ENCODE measurements around the gene VPS35L.

Gene VPS35L

DNA sequence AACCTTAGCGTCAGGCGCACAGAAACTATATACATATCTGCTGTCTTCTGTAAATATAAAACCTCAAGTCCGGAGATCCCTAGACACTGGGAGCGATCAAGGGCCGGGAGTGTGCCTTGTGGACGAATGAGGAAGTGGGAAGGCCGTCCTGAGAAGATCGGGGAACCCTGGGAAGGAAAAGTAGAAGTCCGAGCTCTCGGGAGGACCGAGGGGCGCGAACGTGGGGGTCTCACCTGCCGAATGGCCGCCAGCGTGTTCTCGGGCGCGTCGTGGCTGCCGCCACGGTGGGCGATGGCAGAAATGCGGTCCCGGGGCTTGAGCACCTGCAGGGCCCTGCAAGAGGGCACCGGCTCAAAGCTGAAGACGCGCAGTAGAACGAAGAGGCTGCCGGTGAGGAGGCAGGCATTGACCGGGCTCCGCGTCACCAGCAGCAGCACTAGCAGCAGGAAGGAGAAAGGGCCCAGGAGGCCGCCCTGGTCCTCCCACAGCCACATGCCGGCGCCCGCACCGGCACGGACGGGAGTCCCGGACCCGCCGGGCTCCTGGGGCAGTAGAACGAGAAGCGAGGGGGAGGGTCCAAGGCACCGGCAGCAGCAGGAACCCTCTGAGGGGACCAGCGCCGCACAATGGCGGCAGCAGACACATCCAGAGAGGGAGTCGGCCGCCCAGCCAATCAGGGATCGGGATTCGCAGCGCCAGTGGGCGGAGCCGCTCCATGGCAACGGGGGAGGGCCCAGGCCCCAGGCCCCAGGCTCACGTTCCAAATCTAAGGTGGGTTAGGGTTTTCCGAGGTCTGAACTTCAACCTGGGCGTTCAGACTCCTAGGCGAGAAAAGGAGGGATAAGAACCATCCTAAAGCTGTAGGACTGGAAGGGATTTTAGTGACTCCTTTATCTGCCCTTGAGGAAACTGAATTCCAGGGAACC, 33.8 kb upstream of the VPS35L start, which contains the start of gene GDE1:
Gene GDE1, minus strand, starts transcription at position 628 of the 926 bp plus-strand sequence. Its CDS starts 134 bp downstream, at position 494.
- Histone ChIP-seq H3K4me1 (ENCODE audit: control insufficient read depth in 2 of 2, insufficient read depth in 2 of 2, low read length in 2 of 2) (peaks cover 31 to 35% of the 10 kb centered on the region in 2 donors), H3K27ac (ENCODE audit: low read depth in 2 of 2, low read length in 2 of 2) (peak within 1 kb of the TSS; percentile 93 to 97), H3K27me3 (ENCODE audit: control insufficient read depth in 2 of 2, insufficient read depth in 2 of 2, low read length in 2 of 2) (no peaks in the 10 kb centered on the region), H3K9me3 (ENCODE audit: control insufficient read depth in 2 of 2, low read length in 2 of 2) (no peaks in the 10 kb centered on the region), H3K9ac (ENCODE audit: low read depth in 1 of 2, low read length in 2 of 2) (peak within 1 kb of the TSS; percentile 96 to 98), H3K36me3 (ENCODE audit: control insufficient read depth in 2 of 2, insufficient read depth in 2 of 2, low read length in 2 of 2) (peaks cover 2 to 4% of the 10 kb centered on the region in 2 donors), H3K4me3 (ENCODE audit: low read length in 2 of 2) (peak within 1 kb of the TSS; percentile 96 to 98)

GRCh38 chr16:19522397-19522732, 33.1 kb upstream of the VPS35L start:
- Histone ChIP-seq H3K27ac (ENCODE audit: low read depth in 2 of 2, low read length in 2 of 2) (peak overlapping the region; percentile 93 to 97), H3K4me1 (ENCODE audit: control insufficient read depth in 2 of 2, insufficient read depth in 2 of 2, low read length in 2 of 2) (peaks cover 26 to 35% of the 10 kb centered on the region in 2 donors), H3K9me3 (ENCODE audit: control insufficient read depth in 2 of 2, low read length in 2 of 2) (no peaks in the 10 kb centered on the region), H3K36me3 (ENCODE audit: control insufficient read depth in 2 of 2, insufficient read depth in 2 of 2, low read length in 2 of 2) (no peaks in the 10 kb centered on the region), H3K4me3 (ENCODE audit: low read length in 2 of 2) (peak overlapping the region; percentile 96 to 98), H3K27me3 (ENCODE audit: control insufficient read depth in 2 of 2, insufficient read depth in 2 of 2, low read length in 2 of 2) (no peaks in the 10 kb centered on the region), H3K9ac (ENCODE audit: low read depth in 1 of 2, low read length in 2 of 2) (peak overlapping the region in 1 of 2 donors; percentile 98)

DNA sequence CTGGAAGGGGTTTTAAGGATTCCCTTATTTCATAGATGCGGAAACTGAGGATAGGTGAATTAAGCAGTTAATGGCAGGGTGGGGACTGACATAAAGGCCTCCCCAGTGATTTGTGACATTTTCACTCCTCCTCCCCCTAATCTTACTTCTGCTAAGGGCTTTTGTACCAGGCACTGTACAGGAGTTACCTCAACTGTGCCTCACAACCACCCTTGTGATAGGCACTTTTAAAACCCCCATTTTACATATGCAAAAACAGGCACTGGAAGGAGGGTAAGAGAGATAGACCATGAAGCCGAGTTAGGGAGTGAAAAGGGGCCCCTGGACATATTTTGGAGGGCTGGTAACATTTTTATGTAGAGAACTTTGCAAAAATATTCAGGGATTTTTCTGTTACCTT, 32.7 kb upstream of the VPS35L start:
- H3K9ac ChIP-seq (ENCODE audit: low read depth in 1 of 2, low read length in 2 of 2), result no peak overlapping the region
- peak overlapping the region in 1 of 2 donors; percentile 96 for H3K4me3 ChIP-seq (ENCODE audit: low read length in 2 of 2)
- H3K27me3 ChIP-seq (ENCODE audit: control insufficient read depth in 2 of 2, insufficient read depth in 2 of 2, low read length in 2 of 2), result no peaks in the 10 kb centered on the region
- H3K27ac ChIP-seq (ENCODE audit: low read depth in 2 of 2, low read length in 2 of 2), result no peak overlapping the region
- no peaks in the 10 kb centered on the region for H3K36me3 ChIP-seq (ENCODE audit: control insufficient read depth in 2 of 2, insufficient read depth in 2 of 2, low read length in 2 of 2)
- no peaks in the 10 kb centered on the region for H3K9me3 ChIP-seq (ENCODE audit: control insufficient read depth in 2 of 2, low read length in 2 of 2)
- peaks cover 23 to 34% of the 10 kb centered on the region in 2 donors for H3K4me1 ChIP-seq (ENCODE audit: control insufficient read depth in 2 of 2, insufficient read depth in 2 of 2, low read length in 2 of 2)

DNA sequence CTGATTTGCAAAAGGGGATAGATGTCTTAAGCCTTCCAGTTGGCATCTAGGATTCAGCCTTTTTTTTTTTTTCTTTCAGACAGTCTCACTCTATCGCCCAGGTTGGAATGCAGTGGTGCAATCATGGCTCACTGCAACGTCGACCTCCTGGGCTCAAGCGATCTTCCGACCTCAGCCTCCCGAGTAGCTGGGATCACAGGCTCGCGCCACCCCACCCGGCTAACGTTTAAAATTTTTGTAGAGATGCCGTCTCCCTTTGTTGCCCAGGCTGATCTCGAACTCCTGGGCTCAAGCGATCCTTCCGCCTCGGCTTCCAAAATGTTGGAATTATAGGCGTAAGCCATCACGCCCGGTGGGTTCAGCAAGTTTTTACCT, 32.3 kb upstream of the VPS35L start:
- Histone ChIP-seq H3K9ac (ENCODE audit: low read depth in 1 of 2, low read length in 2 of 2) (no peak overlapping the region), H3K4me3 (ENCODE audit: low read length in 2 of 2) (no peak overlapping the region), H3K36me3 (ENCODE audit: control insufficient read depth in 2 of 2, insufficient read depth in 2 of 2, low read length in 2 of 2) (peaks cover 0 to 3% of the 10 kb centered on the region in 2 donors), H3K9me3 (ENCODE audit: control insufficient read depth in 2 of 2, low read length in 2 of 2) (no peaks in the 10 kb centered on the region), H3K27ac (ENCODE audit: low read depth in 2 of 2, low read length in 2 of 2) (no peak overlapping the region), H3K4me1 (ENCODE audit: control insufficient read depth in 2 of 2, insufficient read depth in 2 of 2, low read length in 2 of 2) (peaks cover 22 to 33% of the 10 kb centered on the region in 2 donors), H3K27me3 (ENCODE audit: control insufficient read depth in 2 of 2, insufficient read depth in 2 of 2, low read length in 2 of 2) (no peaks in the 10 kb centered on the region)

GRCh38 chr16:19523559-19524355, 31.7 kb upstream of the VPS35L start, which contains the start of gene CCP110:
CCP110 (plus strand) TSS chr16:19523942; CDS start chr16:19527882, 3,940 bp downstream.
- Histone ChIP-seq H3K4me3 (ENCODE audit: low read length in 2 of 2) (peak within 1 kb of the TSS; percentile 89 to 93), H3K36me3 (ENCODE audit: control insufficient read depth in 2 of 2, insufficient read depth in 2 of 2, low read length in 2 of 2) (peaks cover 4 to 7% of the 10 kb centered on the region in 2 donors), H3K9me3 (ENCODE audit: control insufficient read depth in 2 of 2, low read length in 2 of 2) (no peaks in the 10 kb centered on the region), H3K27me3 (ENCODE audit: control insufficient read depth in 2 of 2, insufficient read depth in 2 of 2, low read length in 2 of 2) (no peaks in the 10 kb centered on the region), H3K9ac (ENCODE audit: low read depth in 1 of 2, low read length in 2 of 2) (peak within 1 kb of the TSS; percentile 66 to 71), H3K4me1 (ENCODE audit: control insufficient read depth in 2 of 2, insufficient read depth in 2 of 2, low read length in 2 of 2) (peaks cover 17 to 27% of the 10 kb centered on the region in 2 donors), H3K27ac (ENCODE audit: low read depth in 2 of 2, low read length in 2 of 2) (peak within 1 kb of the TSS in 1 of 2 donors; percentile 71)

- Histone ChIP-seq H3K4me1 (ENCODE audit: control insufficient read depth in 2 of 2, insufficient read depth in 2 of 2, low read length in 2 of 2) (peaks cover 16 to 24% of the 10 kb centered on the region in 2 donors), H3K9ac (ENCODE audit: low read depth in 1 of 2, low read length in 2 of 2) (peak overlapping the region; percentile 66 to 71), H3K27me3 (ENCODE audit: control insufficient read depth in 2 of 2, insufficient read depth in 2 of 2, low read length in 2 of 2) (no peaks in the 10 kb centered on the region), H3K27ac (ENCODE audit: low read depth in 2 of 2, low read length in 2 of 2) (no peak overlapping the region), H3K9me3 (ENCODE audit: control insufficient read depth in 2 of 2, low read length in 2 of 2) (no peaks in the 10 kb centered on the region), H3K4me3 (ENCODE audit: low read length in 2 of 2) (peak overlapping the region; percentile 89 to 93), H3K36me3 (ENCODE audit: control insufficient read depth in 2 of 2, insufficient read depth in 2 of 2, low read length in 2 of 2) (peaks cover 7 to 8% of the 10 kb centered on the region in 2 donors)
Measured at GRCh38 chr16:19524356-19524615, 31.2 kb upstream of the VPS35L start.

DNA sequence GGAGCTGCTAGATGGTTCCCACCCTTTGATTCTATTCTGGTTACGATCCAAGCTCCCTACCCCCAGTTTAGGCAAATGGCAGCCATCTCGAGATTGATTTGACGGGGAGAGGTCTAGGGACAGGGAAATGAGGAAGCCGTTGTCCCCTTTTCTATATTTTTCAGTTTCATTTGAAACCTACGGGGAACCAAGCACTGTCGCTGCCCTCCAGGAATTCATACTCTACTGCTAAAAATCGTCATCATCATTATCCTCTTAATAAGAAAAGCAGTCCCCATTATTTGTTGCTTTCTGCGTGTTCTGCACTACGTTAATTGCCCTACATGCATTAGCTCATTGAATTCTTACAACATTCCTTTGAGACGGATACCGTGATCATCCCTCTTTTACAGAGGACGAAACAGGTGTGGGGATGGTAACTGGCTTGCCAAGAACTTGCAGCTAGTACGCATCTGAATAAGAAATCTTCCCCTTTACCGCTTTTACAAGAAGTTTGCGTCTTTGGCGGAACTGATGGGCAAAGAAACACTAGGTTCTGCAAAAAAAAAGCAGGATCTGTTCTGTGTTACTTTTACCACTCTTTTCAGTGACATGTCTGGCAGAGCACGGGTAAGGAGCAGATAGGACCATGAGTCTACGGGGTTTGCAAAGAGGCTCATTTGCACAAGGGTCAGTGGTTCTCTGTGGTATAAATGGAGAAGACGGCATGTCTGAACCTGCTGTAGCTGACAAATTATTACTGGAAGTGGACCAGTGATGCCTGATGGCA, 30.7 kb upstream of the VPS35L start:
- Histone ChIP-seq H3K9ac (ENCODE audit: low read depth in 1 of 2, low read length in 2 of 2) (peak overlapping the region; percentile 66 to 71), H3K4me1 (ENCODE audit: control insufficient read depth in 2 of 2, insufficient read depth in 2 of 2, low read length in 2 of 2) (peaks cover 14 to 20% of the 10 kb centered on the region in 2 donors)

GRCh38 chr16:19525385-19525723, 30.1 kb upstream of the VPS35L start:
- Histone ChIP-seq H3K27me3 (ENCODE audit: control insufficient read depth in 2 of 2, insufficient read depth in 2 of 2, low read length in 2 of 2) (no peaks in the 10 kb centered on the region), H3K4me1 (ENCODE audit: control insufficient read depth in 2 of 2, insufficient read depth in 2 of 2, low read length in 2 of 2) (peaks cover 9 to 16% of the 10 kb centered on the region in 2 donors), H3K27ac (ENCODE audit: low read depth in 2 of 2, low read length in 2 of 2) (no peak overlapping the region), H3K4me3 (ENCODE audit: low read length in 2 of 2) (peak overlapping the region; percentile 89 to 93), H3K36me3 (ENCODE audit: control insufficient read depth in 2 of 2, insufficient read depth in 2 of 2, low read length in 2 of 2) (peaks cover 7 to 8% of the 10 kb centered on the region in 2 donors), H3K9ac (ENCODE audit: low read depth in 1 of 2, low read length in 2 of 2) (peak overlapping the region in 1 of 2 donors; percentile 26), H3K9me3 (ENCODE audit: control insufficient read depth in 2 of 2, low read length in 2 of 2) (no peaks in the 10 kb centered on the region)

More for the DNA sequence above, 30.7 kb upstream of the VPS35L start:
- H3K9me3 ChIP-seq (ENCODE audit: control insufficient read depth in 2 of 2, low read length in 2 of 2), result no peaks in the 10 kb centered on the region
- H3K27me3 ChIP-seq (ENCODE audit: control insufficient read depth in 2 of 2, insufficient read depth in 2 of 2, low read length in 2 of 2), result no peaks in the 10 kb centered on the region
- peak overlapping the region in 1 of 2 donors; percentile 6 for H3K27ac ChIP-seq (ENCODE audit: low read depth in 2 of 2, low read length in 2 of 2)
- H3K4me3 ChIP-seq (ENCODE audit: low read length in 2 of 2), result peak overlapping the region; percentile 89 to 93
- peaks cover 7 to 8% of the 10 kb centered on the region in 2 donors for H3K36me3 ChIP-seq (ENCODE audit: control insufficient read depth in 2 of 2, insufficient read depth in 2 of 2, low read length in 2 of 2)

GRCh38 chr16:19527161-19527560, 28.3 kb upstream of the VPS35L start:
- no peak overlapping the region for H3K27ac ChIP-seq (ENCODE audit: low read depth in 2 of 2, low read length in 2 of 2)
- peaks cover 6 to 9% of the 10 kb centered on the region in 2 donors for H3K4me1 ChIP-seq (ENCODE audit: control insufficient read depth in 2 of 2, insufficient read depth in 2 of 2, low read length in 2 of 2)
- no peak overlapping the region for H3K4me3 ChIP-seq (ENCODE audit: low read length in 2 of 2)
- H3K9me3 ChIP-seq (ENCODE audit: control insufficient read depth in 2 of 2, low read length in 2 of 2), result no peaks in the 10 kb centered on the region
- H3K9ac ChIP-seq (ENCODE audit: low read depth in 1 of 2, low read length in 2 of 2), result no peak overlapping the region
- H3K36me3 ChIP-seq (ENCODE audit: control insufficient read depth in 2 of 2, insufficient read depth in 2 of 2, low read length in 2 of 2), result peaks cover 7 to 12% of the 10 kb centered on the region in 2 donors
- no peaks in the 10 kb centered on the region for H3K27me3 ChIP-seq (ENCODE audit: control insufficient read depth in 2 of 2, insufficient read depth in 2 of 2, low read length in 2 of 2)
